Mesendoderm (in vitro differentiated cells): ENCODE measurements around the gene RALY.

Source experiments
- DNase-seq: peaks from one replicate; pipeline ENCODE4 v3.0.0; 2013
- H2AK5ac ChIP-seq: 2 replicates; pipeline ENCODE4 v1.6.1; 2013; ENCODE audit warnings: low read length, inconsistent platforms
- H2BK120ac ChIP-seq: 2 replicates; pipeline ENCODE4 v1.6.1; 2013; ENCODE audit warnings: low read depth, mild to moderate bottlenecking, low read length, moderate library complexity, mixed read lengths
- H2BK15ac ChIP-seq: replicated peaks from 2 replicates; pipeline ENCODE4 v1.6.1; 2013; ENCODE audit warnings: low read depth, mild to moderate bottlenecking, moderate library complexity
- H2BK5ac ChIP-seq: 2 replicates; pipeline ENCODE4 v1.6.1; 2013; ENCODE audit warnings: low read length, inconsistent platforms
- H3K18ac ChIP-seq: 2 replicates; pipeline ENCODE4 v1.6.1; 2013; ENCODE audit warnings: mild to moderate bottlenecking, low read length, mixed read lengths
- H3K23ac ChIP-seq: one replicate; pipeline ENCODE4 v1.6.1; 2013; ENCODE audit warnings: low read length
- H3K27ac ChIP-seq: 2 replicates; pipeline ENCODE4 v1.5.1; 2013; ENCODE audit warnings: low read depth, mild to moderate bottlenecking, inconsistent platforms, low read length, moderate library complexity
- H3K27me3 ChIP-seq: 2 replicates; pipeline ENCODE4 v1.6.1; 2013; ENCODE audit warnings: low read length, control low read depth, mild to moderate bottlenecking, inconsistent platforms; ENCODE audit not compliant: insufficient read depth, poor library complexity
- H3K36me3 ChIP-seq: 2 replicates; pipeline ENCODE4 v1.6.1; 2013; ENCODE audit warnings: low read length, inconsistent platforms; ENCODE audit not compliant: control insufficient read depth, insufficient read depth
- H3K4ac ChIP-seq: one replicate; pipeline ENCODE4 v1.6.1; 2013; ENCODE audit warnings: low read depth, mild to moderate bottlenecking, low read length, moderate library complexity
- H3K4me1 ChIP-seq: 2 replicates; pipeline ENCODE4 v1.6.1; 2013; ENCODE audit warnings: low read depth, low read length, inconsistent platforms; ENCODE audit not compliant: control insufficient read depth
- H3K4me2 ChIP-seq: 2 replicates; pipeline ENCODE4 v1.6.1; 2013; ENCODE audit warnings: low read length
- H3K4me3 ChIP-seq: 2 replicates; pipeline ENCODE4 v1.5.1; 2013; ENCODE audit warnings: mild to moderate bottlenecking, low read length
- H3K56ac ChIP-seq: one replicate; pipeline ENCODE4 v1.6.1; 2013; ENCODE audit warnings: low read length
- H3K79me1 ChIP-seq: 2 replicates; pipeline ENCODE4 v1.6.1; 2013; ENCODE audit warnings: low read length, inconsistent platforms
- H3K79me2 ChIP-seq: 2 replicates; pipeline ENCODE4 v1.6.1; 2013; ENCODE audit warnings: mild to moderate bottlenecking, low read length; ENCODE audit not compliant: control insufficient read depth, insufficient read depth
- H3K9ac ChIP-seq: 2 replicates; pipeline ENCODE4 v1.6.1; 2013; ENCODE audit warnings: low read length, inconsistent platforms
- H4K5ac ChIP-seq: one replicate; pipeline ENCODE4 v1.6.1; 2013; ENCODE audit warnings: low read length
- H4K8ac ChIP-seq: one replicate; pipeline ENCODE4 v1.6.1; 2013; ENCODE audit warnings: low read depth, mild to moderate bottlenecking, control low read depth, low read length, moderate library complexity
- WGBS: extraction: QIAGEN DNeasy Blood & Tissue Kit; methylation state at CpG from one replicate; pipeline ENCODE4 v1.1.7; 2013; ENCODE audit warnings: low lambda C conversion rate, missing lambda C conversion rate; ENCODE audit not compliant: insufficient coverage; ENCODE audit errors: extremely low coverage; 5-methylcytosine and 5-hydroxymethylcytosine counted together

Gene RALY

GRCh38 chr20:33951171-33951570 lies 42.5 kb upstream of the RALY start:
- Histone ChIP-seq H2BK120ac (no peak overlapping the region), H3K79me1 (no peaks in the 10 kb centered on the region), H3K4me1 (no peaks in the 10 kb centered on the region), H3K4me3 (no peak overlapping the region), H3K4ac (no peak overlapping the region), H2BK15ac (no peak overlapping the region), H3K79me2 (no peaks in the 10 kb centered on the region), H2BK5ac (no peak overlapping the region), H3K56ac (no peak overlapping the region), H3K18ac (no peak overlapping the region), H2AK5ac (no peak overlapping the region), H3K9ac (no peak overlapping the region), H3K27me3 (no peaks in the 10 kb centered on the region), H3K36me3 (no peaks in the 10 kb centered on the region), H4K8ac (no peak overlapping the region), H3K27ac (no peak overlapping the region), H3K4me2 (no peak overlapping the region), H3K23ac (no peak overlapping the region), H4K5ac (no peak overlapping the region)
- DNase-seq, result no peak

- no peak overlapping the region for H3K18ac ChIP-seq
- no CpG with 5 or more reads among the region's 4 CpGs for WGBS
- H3K4me3 ChIP-seq, result no peak overlapping the region
- no peak overlapping the region for H3K9ac ChIP-seq
- H2BK15ac ChIP-seq, result no peak overlapping the region
- H2BK5ac ChIP-seq, result no peak overlapping the region
- H3K23ac ChIP-seq, result no peak overlapping the region
- H3K56ac ChIP-seq, result no peak overlapping the region
- H2AK5ac ChIP-seq, result no peak overlapping the region
- H3K79me1 ChIP-seq, result no peaks in the 10 kb centered on the region
- no peak overlapping the region for H3K4ac ChIP-seq
- no peaks in the 10 kb centered on the region for H3K79me2 ChIP-seq
- H3K4me2 ChIP-seq, result no peak overlapping the region
- DNase-seq, result no peak
- H3K27me3 ChIP-seq, result no peaks in the 10 kb centered on the region
- no peaks in the 10 kb centered on the region for H3K4me1 ChIP-seq
- H4K8ac ChIP-seq, result no peak overlapping the region
- H3K27ac ChIP-seq, result no peak overlapping the region
- no peak overlapping the region for H2BK120ac ChIP-seq
- H3K36me3 ChIP-seq, result no peaks in the 10 kb centered on the region
- H4K5ac ChIP-seq, result no peak overlapping the region
Observed at GRCh38 chr20:33954504-33954903, 39.2 kb upstream of the RALY start.

- Histone ChIP-seq H3K36me3 (no peaks in the 10 kb centered on the region), H2BK15ac (no peak overlapping the region), H3K4me3 (no peak overlapping the region), H3K27me3 (no peaks in the 10 kb centered on the region), H2BK5ac (no peak overlapping the region), H4K8ac (no peak overlapping the region), H3K9ac (no peak overlapping the region), H3K4ac (no peak overlapping the region), H4K5ac (no peak overlapping the region), H3K18ac (no peak overlapping the region), H3K56ac (no peak overlapping the region), H2BK120ac (no peak overlapping the region), H2AK5ac (no peak overlapping the region), H3K4me2 (no peak overlapping the region), H3K79me2 (no peaks in the 10 kb centered on the region), H3K4me1 (no peaks in the 10 kb centered on the region), H3K79me1 (no peaks in the 10 kb centered on the region), H3K27ac (no peak overlapping the region), H3K23ac (no peak overlapping the region)
- WGBS, result no CpG with 5 or more reads among the region's 3 CpGs
- no peak for DNase-seq
Observed at GRCh38 chr20:33963751-33964150, 30.0 kb upstream of the RALY start.

GRCh38 chr20:33964441-33964840 lies 29.3 kb upstream of the RALY start:
- Histone ChIP-seq H2AK5ac (no peak overlapping the region), H2BK5ac (no peak overlapping the region), H3K4me3 (no peak overlapping the region), H3K4ac (no peak overlapping the region), H3K27ac (no peak overlapping the region), H3K27me3 (no peaks in the 10 kb centered on the region), H4K8ac (no peak overlapping the region), H2BK120ac (no peak overlapping the region), H3K36me3 (no peaks in the 10 kb centered on the region), H3K4me2 (no peak overlapping the region), H2BK15ac (no peak overlapping the region), H3K23ac (no peak overlapping the region), H3K79me1 (no peaks in the 10 kb centered on the region), H3K56ac (no peak overlapping the region), H3K79me2 (no peaks in the 10 kb centered on the region), H3K9ac (no peak overlapping the region), H3K18ac (no peak overlapping the region), H4K5ac (no peak overlapping the region), H3K4me1 (no peaks in the 10 kb centered on the region)
- WGBS, result no CpG with 5 or more reads among the region's 3 CpGs
- DNase-seq, result no peak

GRCh38 chr20:33967126-33967525 lies 26.6 kb upstream of the RALY start:
- no peak overlapping the region for H2BK5ac ChIP-seq
- no peak overlapping the region for H3K4ac ChIP-seq
- no peak overlapping the region for H3K4me2 ChIP-seq
- no peaks in the 10 kb centered on the region for H3K27me3 ChIP-seq
- H3K79me2 ChIP-seq, result no peaks in the 10 kb centered on the region
- no peaks in the 10 kb centered on the region for H3K79me1 ChIP-seq
- H3K4me3 ChIP-seq, result no peak overlapping the region
- H2BK120ac ChIP-seq, result no peak overlapping the region
- no peaks in the 10 kb centered on the region for H3K4me1 ChIP-seq
- no peak overlapping the region for H2AK5ac ChIP-seq
- H3K36me3 ChIP-seq, result no peaks in the 10 kb centered on the region
- WGBS, result no CpG with 5 or more reads among the region's 8 CpGs
- no peak overlapping the region for H2BK15ac ChIP-seq
- H3K23ac ChIP-seq, result no peak overlapping the region
- DNase-seq, result no peak
- no peak overlapping the region for H3K18ac ChIP-seq
- no peak overlapping the region for H4K8ac ChIP-seq
- H4K5ac ChIP-seq, result no peak overlapping the region
- no peak overlapping the region for H3K27ac ChIP-seq
- H3K56ac ChIP-seq, result no peak overlapping the region
- no peak overlapping the region for H3K9ac ChIP-seq

DNA sequence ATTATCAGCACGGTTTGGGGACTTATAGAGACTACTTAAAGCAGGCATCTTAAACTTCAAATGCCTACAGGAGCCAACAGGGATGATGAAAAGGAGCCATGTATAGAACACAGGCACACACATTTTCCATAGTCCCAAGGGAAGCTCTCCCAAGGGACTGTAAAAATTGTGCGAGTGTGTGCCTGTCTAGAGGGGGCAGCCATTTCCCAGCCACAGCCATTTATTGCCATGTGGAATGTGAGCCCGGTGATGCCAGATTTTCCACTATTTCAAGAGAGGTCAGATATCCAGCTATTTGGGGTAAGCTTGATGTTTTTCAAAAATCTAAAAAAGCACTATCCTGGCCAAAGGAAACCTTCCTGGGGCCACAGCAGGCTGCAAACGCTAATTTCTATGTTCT lies 24.1 kb upstream of the RALY start:
- no peak overlapping the region for H4K5ac ChIP-seq
- H2BK120ac ChIP-seq, result no peak overlapping the region
- H3K4me2 ChIP-seq, result no peak overlapping the region
- H2BK5ac ChIP-seq, result no peak overlapping the region
- H2AK5ac ChIP-seq, result no peak overlapping the region
- H3K79me2 ChIP-seq, result no peaks in the 10 kb centered on the region
- DNase-seq, result no peak
- no peaks in the 10 kb centered on the region for H3K27me3 ChIP-seq
- no CpG with 5 or more reads among the region's 4 CpGs for WGBS
- no peak overlapping the region for H4K8ac ChIP-seq
- H3K79me1 ChIP-seq, result no peaks in the 10 kb centered on the region
- H3K36me3 ChIP-seq, result no peaks in the 10 kb centered on the region
- H3K23ac ChIP-seq, result no peak overlapping the region
- H2BK15ac ChIP-seq, result no peak overlapping the region
- no peak overlapping the region for H3K9ac ChIP-seq
- H3K27ac ChIP-seq, result no peak overlapping the region
- H3K4me3 ChIP-seq, result no peak overlapping the region
- H3K18ac ChIP-seq, result no peak overlapping the region
- no peaks in the 10 kb centered on the region for H3K4me1 ChIP-seq
- no peak overlapping the region for H3K4ac ChIP-seq
- H3K56ac ChIP-seq, result no peak overlapping the region
